ENCODE data around the gene UTP15. TPM values are rescaled to one million over a fixed set of nuclear protein-coding genes. Genes with fewer than 3 reads are reported as not detected.
A peak's percentile ranks its signal among the peaks of the same experiment; 100 is the strongest.

Gene UTP15
- total RNA-seq, 1 experiment from 2014 or later = 27.6 TPM

DNA sequence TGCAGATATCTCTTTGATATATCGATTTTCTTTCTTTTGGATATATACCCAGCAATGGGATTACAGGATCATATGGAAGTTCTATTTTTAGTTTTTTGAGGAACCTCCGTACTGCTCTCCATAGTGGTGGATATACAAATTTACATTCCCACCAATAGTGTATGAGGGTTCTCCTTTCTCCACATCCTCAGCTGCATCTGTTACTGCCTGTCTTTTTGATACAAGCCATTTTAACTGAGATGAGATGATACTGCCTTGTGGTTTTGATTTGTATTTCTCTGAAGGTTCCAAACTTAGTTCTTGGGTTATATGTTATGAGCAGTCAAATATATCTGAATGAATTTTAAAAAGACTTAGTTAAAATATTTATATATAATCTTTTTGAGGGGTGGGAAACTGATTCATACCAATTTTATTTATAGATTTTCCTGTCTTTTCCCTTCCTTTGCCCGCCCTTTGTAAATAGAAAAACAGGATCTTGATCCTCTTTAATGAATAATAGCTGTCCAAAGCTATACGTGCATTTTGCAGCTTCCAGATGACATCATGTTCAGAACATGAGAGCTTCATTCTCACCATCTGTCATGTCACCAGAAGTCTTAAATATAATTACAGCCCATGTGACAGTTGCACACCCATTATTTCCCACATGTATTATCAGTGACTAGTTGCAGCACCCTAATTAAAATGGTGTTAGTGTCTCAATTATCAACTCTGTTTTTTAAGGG lies 54.2 kb downstream of the UTP15 start:
- intact Hi-C loops (cut with micrococcal nuclease) = loop anchor here (10.0 kb wide), 1 partner anchor 75 kb away; no protein-coding TSS in a partner anchor
- CTCF ChIA-PET = interaction anchor here (0.7 kb wide), 1 partner anchor 10 kb away, joined by 3 read pairs; no protein-coding TSS in a partner anchor
- peaks cover 31% of the 10 kb centered on the region for H3K4me1 ChIP-seq (ENCODE audit: insufficient read depth, low read length)
- no peaks in the 10 kb centered on the region for H3K9me3 ChIP-seq (ENCODE audit: low read length)
- DNase-seq = peak; percentile 31
- peak; percentile 52 for ATAC-seq
- no peaks in the 10 kb centered on the region for H3K27me3 ChIP-seq (ENCODE audit: low read length)
- TF ChIP-seq EZH2 (IDR thresholded peaks at IDR 0.05; ENCODE audit: low read length, unreplicated experiment) (no peak), EZH2phosphoT487 (IDR thresholded peaks at IDR 0.05; ENCODE audit: borderline replicate concordance, low read length) (no peak)
- TF ChIP-seq, protein P1, sequence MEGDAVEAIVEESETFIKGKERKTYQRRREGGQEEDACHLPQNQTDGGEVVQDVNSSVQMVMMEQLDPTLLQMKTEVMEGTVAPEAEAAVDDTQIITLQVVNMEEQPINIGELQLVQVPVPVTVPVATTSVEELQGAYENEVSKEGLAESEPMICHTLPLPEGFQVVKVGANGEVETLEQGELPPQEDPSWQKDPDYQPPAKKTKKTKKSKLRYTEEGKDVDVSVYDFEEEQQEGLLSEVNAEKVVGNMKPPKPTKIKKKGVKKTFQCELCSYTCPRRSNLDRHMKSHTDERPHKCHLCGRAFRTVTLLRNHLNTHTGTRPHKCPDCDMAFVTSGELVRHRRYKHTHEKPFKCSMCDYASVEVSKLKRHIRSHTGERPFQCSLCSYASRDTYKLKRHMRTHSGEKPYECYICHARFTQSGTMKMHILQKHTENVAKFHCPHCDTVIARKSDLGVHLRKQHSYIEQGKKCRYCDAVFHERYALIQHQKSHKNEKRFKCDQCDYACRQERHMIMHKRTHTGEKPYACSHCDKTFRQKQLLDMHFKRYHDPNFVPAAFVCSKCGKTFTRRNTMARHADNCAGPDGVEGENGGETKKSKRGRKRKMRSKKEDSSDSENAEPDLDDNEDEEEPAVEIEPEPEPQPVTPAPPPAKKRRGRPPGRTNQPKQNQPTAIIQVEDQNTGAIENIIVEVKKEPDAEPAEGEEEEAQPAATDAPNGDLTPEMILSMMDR (conservative IDR thresholded peaks at IDR 0.05; ENCODE audit: low read depth, low read length) = no peak
- no peak overlapping the region for H2AFZ ChIP-seq (ENCODE audit: low read length)
- BruUV-seq (replicated peaks) = no TSS peak
- POLR2A ChIA-PET (ENCODE audit: unreplicated experiment) = no interaction called here
- H4K20me1 ChIP-seq (ENCODE audit: low read length) = no peaks in the 10 kb centered on the region
- peak overlapping the region; percentile 30 for H3K27ac ChIP-seq (ENCODE audit: low read length)
- no peak overlapping the region for H3K4me3 ChIP-seq (ENCODE audit: low read length)
- peak overlapping the region; percentile 6; the same call in 1 of the 2 replicates for H3K4me2 ChIP-seq (ENCODE audit: low read length)
- no peaks in the 10 kb centered on the region for H3K9me2 ChIP-seq (replicated peaks; ENCODE audit: low read length)
- H3F3A ChIP-seq (ENCODE audit: low read length, unreplicated experiment) = no peaks in the 10 kb centered on the region
- H3K9ac ChIP-seq (ENCODE audit: low read length) = no peak overlapping the region
- no peaks in the 10 kb centered on the region for H3K36me3 ChIP-seq (ENCODE audit: low read depth, low read length)
- H3K79me2 ChIP-seq (ENCODE audit: low read length) = no peaks in the 10 kb centered on the region

DNA sequence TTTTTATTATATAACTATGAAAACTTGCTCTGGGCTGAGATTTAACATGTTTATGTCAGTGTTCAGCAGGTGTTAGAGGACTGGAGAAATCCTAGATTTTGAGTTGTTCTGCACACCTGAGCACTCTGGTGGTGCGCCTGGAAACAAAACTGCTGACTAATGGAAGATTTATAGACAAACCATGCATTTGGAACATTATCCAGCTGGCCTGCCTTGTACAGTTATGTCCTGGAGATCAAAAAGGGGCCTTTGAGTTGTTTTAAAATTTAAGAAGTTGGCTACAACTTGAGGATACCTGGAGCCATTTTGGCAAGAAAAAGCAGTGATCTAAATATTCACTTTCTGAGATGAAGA lies 54.8 kb downstream of the UTP15 start:
- POLR2A ChIA-PET (ENCODE audit: unreplicated experiment) = no interaction called here
- no TSS peak for BruUV-seq (replicated peaks)
- TF ChIP-seq EZH2 (IDR thresholded peaks at IDR 0.05; ENCODE audit: low read length, unreplicated experiment) (no peak), EZH2phosphoT487 (IDR thresholded peaks at IDR 0.05; ENCODE audit: borderline replicate concordance, low read length) (no peak)
- TF ChIP-seq, protein P1 (conservative IDR thresholded peaks at IDR 0.05; ENCODE audit: low read depth, low read length) = no peak
- Histone ChIP-seq H3K27me3 (ENCODE audit: low read length) (no peaks in the 10 kb centered on the region), H3K4me2 (ENCODE audit: low read length) (0 out of 2 replicates have a peak overlapping the region, but pooled peaks have one; percentile 6), H3K36me3 (ENCODE audit: low read depth, low read length) (no peaks in the 10 kb centered on the region), H3F3A (ENCODE audit: low read length, unreplicated experiment) (no peaks in the 10 kb centered on the region), H3K9ac (ENCODE audit: low read length) (no peak overlapping the region), H3K79me2 (ENCODE audit: low read length) (no peaks in the 10 kb centered on the region), H3K27ac (ENCODE audit: low read length) (peak overlapping the region; percentile 26), H2AFZ (ENCODE audit: low read length) (no peak overlapping the region), H4K20me1 (ENCODE audit: low read length) (no peaks in the 10 kb centered on the region), H3K4me3 (ENCODE audit: low read length) (no peak overlapping the region), H3K9me2 (replicated peaks; ENCODE audit: low read length) (no peaks in the 10 kb centered on the region), H3K9me3 (ENCODE audit: low read length) (no peaks in the 10 kb centered on the region), H3K4me1 (ENCODE audit: insufficient read depth, low read length) (peaks cover 32% of the 10 kb centered on the region)
- no peak for DNase-seq
- intact Hi-C loops (cut with micrococcal nuclease) = loop anchor here (10.0 kb wide), 1 partner anchor 74 kb away; no protein-coding TSS in a partner anchor
- CTCF ChIA-PET = interaction anchor here (0.7 kb wide), 1 partner anchor 9 kb away, joined by 3 read pairs; no protein-coding TSS in a partner anchor
- ATAC-seq = no peak

DNA sequence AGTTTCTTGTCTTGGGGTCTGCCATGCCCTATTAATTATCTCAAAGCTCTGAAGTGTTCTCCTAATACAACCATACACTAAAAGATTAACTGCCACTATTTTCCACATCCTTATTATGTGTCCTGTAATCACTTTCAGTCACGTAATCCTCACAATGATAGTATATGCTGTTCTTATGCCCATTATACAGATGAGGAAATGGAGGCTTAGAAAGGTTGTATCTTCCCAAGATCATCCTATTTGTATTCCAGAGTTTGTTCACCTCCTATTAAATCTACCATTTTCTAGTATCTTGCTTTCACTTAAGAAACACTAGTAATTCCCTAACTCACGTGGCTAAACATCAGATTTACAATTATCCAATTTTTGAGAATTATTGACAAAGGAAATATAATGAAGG lies 57.5 kb downstream of the UTP15 start:
- intact Hi-C loops (cut with micrococcal nuclease) = loop anchor here (10.0 kb wide), 1 partner anchor 72 kb away; no protein-coding TSS in a partner anchor
- POLR2A ChIA-PET (ENCODE audit: unreplicated experiment) = no interaction called here

More for the DNA sequence above, 57.5 kb downstream of the UTP15 start:
- no peaks in the 10 kb centered on the region for H3K36me3 ChIP-seq (ENCODE audit: low read depth, low read length)
- no peak for ATAC-seq
- H2AFZ ChIP-seq (ENCODE audit: low read length) = no peak overlapping the region
- no peak overlapping the region for H3K4me3 ChIP-seq (ENCODE audit: low read length)
- no peak overlapping the region for H3K9ac ChIP-seq (ENCODE audit: low read length)
- no peaks in the 10 kb centered on the region for H3K27me3 ChIP-seq (ENCODE audit: low read length)
- H3F3A ChIP-seq (ENCODE audit: low read length, unreplicated experiment) = no peaks in the 10 kb centered on the region
- H3K9me2 ChIP-seq (replicated peaks; ENCODE audit: low read length) = no peaks in the 10 kb centered on the region
- H3K4me1 ChIP-seq (ENCODE audit: insufficient read depth, low read length) = peaks cover 34% of the 10 kb centered on the region
- CTCF ChIA-PET = no interaction called here
- H3K9me3 ChIP-seq (ENCODE audit: low read length) = no peaks in the 10 kb centered on the region
- H4K20me1 ChIP-seq (ENCODE audit: low read length) = no peaks in the 10 kb centered on the region
- no peak for DNase-seq
- BruUV-seq (replicated peaks) = no TSS peak
- H3K79me2 ChIP-seq (ENCODE audit: low read length) = peaks cover 20% of the 10 kb centered on the region
- no peak overlapping the region for H3K27ac ChIP-seq (ENCODE audit: low read length)
- H3K4me2 ChIP-seq (ENCODE audit: low read length) = no peak overlapping the region
- TF ChIP-seq EZH2 (IDR thresholded peaks at IDR 0.05; ENCODE audit: low read length, unreplicated experiment) = no peak
- no peak for TF ChIP-seq EZH2phosphoT487 (IDR thresholded peaks at IDR 0.05; ENCODE audit: borderline replicate concordance, low read length)
- TF ChIP-seq, protein P1 (conservative IDR thresholded peaks at IDR 0.05; ENCODE audit: low read depth, low read length) = no peak
